Transverse colon (tissue), 3 donors: Measurements from ENCODE around the gene ABCA7.

ENCODE experiments used
- POLR2A ChIP-seq: fragments of 450-650 bp; IDR thresholded peaks from one replicate; pipeline ENCODE4 v1.6.1; 2016; ENCODE audit warnings: antibody characterized with exemption, mild to moderate bottlenecking, moderate library complexity
- POLR2AphosphoS5 ChIP-seq, 3 donors: sonication (generic); formaldehyde crosslinking; IDR thresholded peaks; one replicate each; pipeline ENCODE4 v1.6.1; 2016; ENCODE audit warnings: antibody characterized with exemption in 3 of 3

DNA sequence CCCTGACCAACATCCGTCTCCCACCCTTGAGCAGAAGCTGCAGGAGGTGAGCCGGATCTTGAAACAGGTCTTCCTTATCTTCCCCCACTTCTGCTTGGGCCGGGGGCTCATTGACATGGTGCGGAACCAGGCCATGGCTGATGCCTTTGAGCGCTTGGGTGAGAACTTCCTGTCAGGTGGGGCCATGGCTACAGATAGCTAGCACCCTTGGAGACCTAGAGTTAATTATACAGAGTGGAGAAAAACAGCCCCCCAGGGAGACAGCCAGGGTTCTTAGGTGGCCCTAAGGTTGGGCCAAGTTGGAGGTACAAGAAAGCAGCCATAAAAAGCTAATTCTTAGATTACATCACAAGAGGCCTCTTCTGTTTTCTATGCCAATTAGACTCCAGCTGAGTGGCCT, 18.2 kb downstream of the ABCA7 start:
- no peak for TF ChIP-seq POLR2AphosphoS5 (IDR thresholded peaks at IDR 0.05)
- no peak for TF ChIP-seq POLR2A
